ENCODE measurements around the gene TMEM132D.

GRCh38 chr12:129071362-129071761, 832.5 kb downstream of the TMEM132D start:
- TF ChIP-seq CTCF (IDR thresholded peaks at IDR 0.05; ENCODE audit: low read length), result no peak
- TF ChIP-seq EZH2 (IDR thresholded peaks at IDR 0.05; ENCODE audit: borderline replicate concordance, low read length), result no peak
